ENCODE measurements around the gene TCF19. TPM values are rescaled to one million over a fixed set of nuclear protein-coding genes. Genes with fewer than 3 reads are reported as not detected.

The TCF19 gene
- total and polyA plus RNA-seq, 2 donors (not counting 3 experiments of a cell fraction or from before 2014, with no cell fraction given), result 13.9 to 31.7 TPM

DNA sequence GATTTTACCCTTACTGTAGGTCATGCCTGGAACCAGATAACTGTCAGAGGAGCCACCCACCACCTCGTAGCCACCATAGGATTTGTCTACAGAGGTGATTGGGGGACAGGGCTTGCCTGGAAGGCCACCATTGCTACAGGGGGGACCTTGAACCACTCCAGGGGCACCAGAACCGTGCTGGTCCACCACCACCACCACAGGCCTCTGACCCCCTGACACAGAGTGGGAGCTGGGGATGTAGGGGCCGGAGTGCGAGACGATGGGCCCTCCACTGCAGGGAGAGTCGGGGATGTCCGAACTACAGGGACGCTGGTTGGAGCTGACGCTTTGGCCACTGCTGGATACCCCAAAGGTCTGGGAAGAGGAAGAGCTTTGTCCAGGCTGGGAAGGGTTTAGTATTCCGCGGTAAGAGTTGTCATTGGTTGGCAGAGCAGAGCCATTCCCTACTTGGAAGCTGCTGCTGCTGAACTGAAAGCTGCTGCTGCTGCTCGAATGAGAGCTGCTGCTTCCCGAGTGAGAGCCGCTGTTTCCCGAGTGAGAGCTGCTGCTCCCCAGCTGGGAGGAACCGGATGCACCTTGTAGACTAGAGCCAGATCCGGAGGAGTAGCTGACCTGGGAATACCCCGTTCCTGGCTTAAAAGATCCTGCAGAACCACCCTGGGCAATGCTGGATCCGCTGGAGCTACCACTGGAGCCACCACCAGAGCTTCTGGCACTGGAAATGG is 41.6 kb upstream of the TCF19 start:
- Histone ChIP-seq H3K4me1 (ENCODE audit: control insufficient read depth, extremely low read depth, insufficient read depth, low read length) (peaks cover 21% of the 10 kb centered on the region), H3K79me2 (ENCODE audit: control insufficient read depth, insufficient read depth, low read length) (no peaks in the 10 kb centered on the region), H2AFZ (ENCODE audit: low read depth, low read length) (no peak overlapping the region), H3K9me3 (replicated peaks; ENCODE audit: control insufficient read depth, insufficient read depth, low read length) (no peaks in the 10 kb centered on the region), H4K20me1 (replicated peaks; ENCODE audit: control insufficient read depth, extremely low read depth, insufficient read depth, low read length) (no peaks in the 10 kb centered on the region), H3K9me1 (replicated peaks; ENCODE audit: control insufficient read depth, extremely low read depth, insufficient read depth, low read length) (no peaks in the 10 kb centered on the region), H3K27me3 (ENCODE audit: control insufficient read depth in 2 of 2, insufficient read depth in 2 of 2, low read length in 2 of 2) (no peaks in the 10 kb centered on the region), H3K4me3 (replicated peaks in 1 of 3; ENCODE audit: insufficient read depth in 1 of 3, low read depth in 1 of 3, low read length in 3 of 3) (no peak overlapping the region), H3K9ac (replicated peaks; ENCODE audit: extremely low read depth, insufficient read depth, low read length) (no peak overlapping the region), H3K27ac (ENCODE audit: insufficient read depth, low read depth, low read length) (no peak overlapping the region), H3K36me3 (ENCODE audit: control insufficient read depth in 2 of 2, extremely low read depth in 1 of 2, insufficient read depth in 2 of 2, low read length in 2 of 2) (no peaks in the 10 kb centered on the region), H3K4me2 (ENCODE audit: insufficient read depth, low read length) (no peak overlapping the region)
- no TSS peak for BruUV-seq (replicated peaks)
- POLR2A ChIA-PET, result interaction anchor here (1.3 kb wide), 1 partner anchor 30 kb away, joined by 3 read pairs; no protein-coding TSS in a partner anchor
- DNase-seq (ENCODE audit: low read depth, low spot score) (peak; percentile 23), FAIRE-seq (no peak)
- no peak for TF ChIP-seq POLR2AphosphoS5 (IDR thresholded peaks at IDR 0.05; ENCODE audit: insufficient read depth, low read depth, low read length)
- TF ChIP-seq, protein P1, sequence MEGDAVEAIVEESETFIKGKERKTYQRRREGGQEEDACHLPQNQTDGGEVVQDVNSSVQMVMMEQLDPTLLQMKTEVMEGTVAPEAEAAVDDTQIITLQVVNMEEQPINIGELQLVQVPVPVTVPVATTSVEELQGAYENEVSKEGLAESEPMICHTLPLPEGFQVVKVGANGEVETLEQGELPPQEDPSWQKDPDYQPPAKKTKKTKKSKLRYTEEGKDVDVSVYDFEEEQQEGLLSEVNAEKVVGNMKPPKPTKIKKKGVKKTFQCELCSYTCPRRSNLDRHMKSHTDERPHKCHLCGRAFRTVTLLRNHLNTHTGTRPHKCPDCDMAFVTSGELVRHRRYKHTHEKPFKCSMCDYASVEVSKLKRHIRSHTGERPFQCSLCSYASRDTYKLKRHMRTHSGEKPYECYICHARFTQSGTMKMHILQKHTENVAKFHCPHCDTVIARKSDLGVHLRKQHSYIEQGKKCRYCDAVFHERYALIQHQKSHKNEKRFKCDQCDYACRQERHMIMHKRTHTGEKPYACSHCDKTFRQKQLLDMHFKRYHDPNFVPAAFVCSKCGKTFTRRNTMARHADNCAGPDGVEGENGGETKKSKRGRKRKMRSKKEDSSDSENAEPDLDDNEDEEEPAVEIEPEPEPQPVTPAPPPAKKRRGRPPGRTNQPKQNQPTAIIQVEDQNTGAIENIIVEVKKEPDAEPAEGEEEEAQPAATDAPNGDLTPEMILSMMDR (IDR thresholded peaks at IDR 0.05; ENCODE audit: extremely low read depth in 1 of 2, insufficient read depth in 1 of 2, low read depth in 1 of 2, low read length in 2 of 2), result no peak
- CTCF ChIA-PET, result interaction anchor here (0.7 to 8.2 kb wide), 8 partner anchors 11 to 295 kb away, joined by 3 to 102 read pairs (median 14); no protein-coding TSS in a partner anchor
- dilution Hi-C loops (cut with MboI; ENCODE audit: extremely low pct_ligation_motif_present, low sequenced_read_pairs), result no loop called here
- intact Hi-C loops (cut with micrococcal nuclease), result no loop called here

- Histone ChIP-seq H3K27me3 (ENCODE audit: control insufficient read depth in 2 of 2, insufficient read depth in 2 of 2, low read length in 2 of 2) (no peaks in the 10 kb centered on the region), H3K4me3 (replicated peaks in 1 of 3; ENCODE audit: insufficient read depth in 1 of 3, low read depth in 1 of 3, low read length in 3 of 3) (no peak overlapping the region), H3K79me2 (ENCODE audit: control insufficient read depth, insufficient read depth, low read length) (no peaks in the 10 kb centered on the region), H3K9me1 (replicated peaks; ENCODE audit: control insufficient read depth, extremely low read depth, insufficient read depth, low read length) (no peaks in the 10 kb centered on the region), H3K9me3 (replicated peaks; ENCODE audit: control insufficient read depth, insufficient read depth, low read length) (no peaks in the 10 kb centered on the region), H3K4me2 (ENCODE audit: insufficient read depth, low read length) (no peak overlapping the region), H3K27ac (ENCODE audit: insufficient read depth, low read depth, low read length) (no peak overlapping the region), H2AFZ (ENCODE audit: low read depth, low read length) (no peak overlapping the region), H3K9ac (replicated peaks; ENCODE audit: extremely low read depth, insufficient read depth, low read length) (no peak overlapping the region), H3K36me3 (ENCODE audit: control insufficient read depth in 2 of 2, extremely low read depth in 1 of 2, insufficient read depth in 2 of 2, low read length in 2 of 2) (no peaks in the 10 kb centered on the region), H4K20me1 (replicated peaks; ENCODE audit: control insufficient read depth, extremely low read depth, insufficient read depth, low read length) (no peaks in the 10 kb centered on the region), H3K4me1 (ENCODE audit: control insufficient read depth, extremely low read depth, insufficient read depth, low read length) (peaks cover 35% of the 10 kb centered on the region)
- no TSS peak for BruUV-seq (replicated peaks)
- FAIRE-seq (no peak), DNase-seq (ENCODE audit: low read depth, low spot score) (no peak)
- intact Hi-C loops (cut with micrococcal nuclease) (no loop called here), dilution Hi-C loops (cut with MboI; ENCODE audit: extremely low pct_ligation_motif_present, low sequenced_read_pairs) (no loop called here)
- ChIA-PET POLR2A (no interaction called here), CTCF (interaction anchor here (1.5 to 8.2 kb wide), 3 partner anchors 9 to 31 kb away, joined by 3 to 102 read pairs (median 71); no protein-coding TSS in a partner anchor)
- no peak for TF ChIP-seq GATA2 (IDR thresholded peaks at IDR 0.05; ENCODE audit: insufficient read depth, insufficient read length, low read depth, low read length)
- TF ChIP-seq POLR2A (IDR thresholded peaks at IDR 0.05; ENCODE audit: low read depth, low read length), result no peak
- TF ChIP-seq EZH2 (IDR thresholded peaks at IDR 0.05; ENCODE audit: borderline replicate concordance, low read depth, low read length, severe bottlenecking), result no peak
- TF ChIP-seq, protein P1 (IDR thresholded peaks at IDR 0.05; ENCODE audit: extremely low read depth in 1 of 2, insufficient read depth in 1 of 2, low read depth in 1 of 2, low read length in 2 of 2), result no peak
- no peak for TF ChIP-seq JUN (IDR thresholded peaks at IDR 0.05; ENCODE audit: borderline replicate concordance, insufficient read depth, insufficient read length, low read depth)
- no peak for TF ChIP-seq FOS (IDR thresholded peaks at IDR 0.05; ENCODE audit: borderline replicate concordance, insufficient read depth, low read length)
- no peak for TF ChIP-seq MYC (IDR thresholded peaks at IDR 0.05; ENCODE audit: low read depth, low read length)
- TF ChIP-seq MAX (IDR thresholded peaks at IDR 0.05; ENCODE audit: insufficient read depth, insufficient read length), result no peak
These were observed 40.2 kb upstream of the TCF19 start for GRCh38 chr6:31118178-31118577.

Measured in endothelial cell of umbilical vein (primary cell).